K562 (cell line): Measurements from ENCODE around the gene SLC16A12. TPM values are rescaled to one million over a fixed set of nuclear protein-coding genes. Genes with fewer than 3 reads are reported as not detected.

Experiments
- ATF7 ChIP-seq: fragments of 450-650 bp; IDR thresholded peaks from 2 replicates; pipeline ENCODE4 v1.7.1; 2014; ENCODE audit warnings: mild to moderate bottlenecking, moderate library complexity
- CBX2 ChIP-seq: fragments of 200-600 bp; sonication (generic); IDR thresholded peaks from one replicate; pipeline ENCODE4 v1.6.1; 2012; ENCODE audit warnings: mild to moderate bottlenecking, low read length, inconsistent platforms; ENCODE audit not compliant: insufficient read depth, poor library complexity, severe bottlenecking
- CHD7 ChIP-seq: fragments of 200-600 bp; sonication (generic); IDR thresholded peaks from one replicate; pipeline ENCODE4 v1.6.1; 2012; ENCODE audit warnings: mild to moderate bottlenecking, low read depth, low read length, inconsistent platforms
- ELK1 ChIP-seq: sonication (generic); formaldehyde crosslinking; IDR thresholded peaks from 2 replicates; pipeline ENCODE4 v1.8.1; 2022; ENCODE audit warnings: missing genetic modification reagents
- NFIX ChIP-seq: fragments of 250-450 bp; sonication (Bioruptor Pico); IDR thresholded peaks from 2 replicates; pipeline ENCODE4 v1.4.0; 2020; ENCODE audit warnings: low read depth, mild to moderate bottlenecking, moderate library complexity
- NONO ChIP-seq, 2 experiments: fragments of 200-400 bp in 1 of 2; fragments of 450-650 bp in 1 of 2; formaldehyde crosslinking in 1 of 2; IDR thresholded peaks; 2 replicates each; pipeline ENCODE4 v1.6.1; 2017; ENCODE audit warnings: low read depth in 2 of 2, mild to moderate bottlenecking in 2 of 2, moderate library complexity in 2 of 2, low read length in 1 of 2
- POLR2A ChIP-seq: fragments of 450-650 bp; conservative IDR thresholded peaks from 2 replicates; pipeline ENCODE4 v1.6.1; 2016
- TFE3 ChIP-seq: fragments of 450-650 bp; formaldehyde crosslinking; IDR thresholded peaks from 2 replicates; pipeline ENCODE4 v1.4.0; 2020; ENCODE audit warnings: mild to moderate bottlenecking, mixed read lengths
- polyA plus RNA-seq, 8 experiments: library from polyadenylated mRNA; depleted of rRNA in 4 of 8; stranded (reverse) in 5 of 8; unstranded in 3 of 8; fragments of >200 nt; fragmentation: Nextera tagmentation in 2 of 8; fragmentation: Illumina TruSeq in 1 of 8; extraction: Ambion mirVana in 2 of 8; extraction: Trizol in 1 of 8; gene quantifications; 2 replicates each; pipeline versions ENCODE4 v1.2.1 to v1.2.3, GENCODE V29; 2011 to 2014; ENCODE audit warnings: inconsistent platforms in 1 of 8, missing spikeins in 1 of 8
- total RNA-seq, 7 experiments: library from RNA; depleted of rRNA in 6 of 7; stranded (reverse); fragments of >200 nt in 6 of 7; fragmentation: Illumina TruSeq in 2 of 7; extraction: Trizol in 2 of 7; gene quantifications; 2 replicates each; pipeline versions ENCODE4 v1.2.1 to v1.2.3, GENCODE V29; 2011 to 2021; ENCODE audit warnings: low replicate concordance in 1 of 7

The SLC16A12 gene
- total and polyA plus RNA-seq, 9 of the 15 experiments (the other 6 are each of a cell fraction or from before 2014, with no cell fraction given), result not detected

DNA sequence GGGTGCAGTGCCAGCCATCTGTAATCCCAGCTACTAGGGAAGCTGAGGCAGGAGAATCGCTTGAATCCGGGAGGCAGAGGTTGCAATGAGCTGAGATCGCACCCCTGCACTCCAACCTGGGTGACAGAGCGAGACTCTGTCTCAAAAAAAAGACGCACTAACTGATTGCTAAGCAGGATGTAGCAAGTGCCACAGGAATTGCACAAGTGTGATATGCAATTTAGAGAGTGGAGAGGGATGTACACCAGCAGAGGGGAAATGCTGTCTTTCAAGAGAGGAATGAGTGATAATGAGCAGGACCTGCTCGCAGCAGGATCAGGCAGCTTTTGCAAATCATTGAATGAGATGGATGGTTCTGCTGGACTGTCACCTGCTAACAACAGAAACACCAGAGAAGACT lies 13.3 kb upstream of the SLC16A12 start (continued):
- TF ChIP-seq ELK1 (CRISPR knock-in tag) (no peak), POLR2A (no peak), ATF7 (no peak), CBX2 (no peak), NONO (IDR thresholded peaks at IDR 0.05; ENCODE audit: low read depth in 2 of 2, low read length in 1 of 2) (no peak), CHD7 (no peak), NFIX (no peak), TFE3 (no peak)
- TF ChIP-seq, all 486 proteins: peak for 0
